Hippocampal formation (tissue), 2 donors: ENCODE results near the gene AMZ1.
A peak's percentile ranks its signal among the peaks of the same experiment; 100 is the strongest.
"Not testable (repeated sequence)": the region's sequence is repeated elsewhere in the genome, so short reads cannot be mapped to it uniquely, and the experiment has no call there.

Experiments used
- DNase-seq, 2 donors: peaks; one replicate each; lab custom pipeline; 2025; lab: John Stamatoyannopoulos, UW

Gene AMZ1

GRCh38 chr7:2691011-2691707 is 3.2 kb downstream of the AMZ1 start:
- DNase-seq: no peak

DNA sequence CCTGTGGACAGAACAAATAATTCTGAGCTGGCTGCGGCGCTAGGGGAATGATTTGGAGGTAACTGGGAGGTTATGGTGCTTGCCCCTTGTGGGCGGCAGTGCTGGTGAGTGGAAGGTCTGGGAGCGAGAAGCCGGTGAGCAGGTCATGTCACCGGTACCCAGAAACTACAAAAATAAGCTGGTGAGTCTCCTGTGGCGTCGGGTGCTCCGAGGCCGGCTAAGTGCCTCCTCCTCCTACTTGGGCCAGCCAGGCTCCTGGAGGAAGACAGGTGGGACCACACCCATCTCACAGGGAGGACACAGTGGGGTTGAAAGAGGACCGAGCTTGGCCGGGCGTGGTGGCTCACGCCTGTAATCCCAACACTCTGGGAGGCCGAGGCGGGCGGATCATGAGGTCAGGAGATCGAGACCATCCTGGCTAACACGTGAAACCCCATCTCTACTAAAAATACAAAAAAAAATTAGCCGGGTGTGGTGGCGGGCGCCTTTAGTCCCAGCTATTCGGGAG is 4.0 kb downstream of the AMZ1 start:
- not testable (repeated sequence) for DNase-seq

GRCh38 chr7:2692543-2692942 is 4.5 kb downstream of the AMZ1 start:
- no peak for DNase-seq

GRCh38 chr7:2693420-2694121 is 5.6 kb downstream of the AMZ1 start:
- not testable (repeated sequence) for DNase-seq

- not testable (repeated sequence) for DNase-seq
These were observed 6.1 kb downstream of the AMZ1 start for GRCh38 chr7:2694122-2694436.

DNA sequence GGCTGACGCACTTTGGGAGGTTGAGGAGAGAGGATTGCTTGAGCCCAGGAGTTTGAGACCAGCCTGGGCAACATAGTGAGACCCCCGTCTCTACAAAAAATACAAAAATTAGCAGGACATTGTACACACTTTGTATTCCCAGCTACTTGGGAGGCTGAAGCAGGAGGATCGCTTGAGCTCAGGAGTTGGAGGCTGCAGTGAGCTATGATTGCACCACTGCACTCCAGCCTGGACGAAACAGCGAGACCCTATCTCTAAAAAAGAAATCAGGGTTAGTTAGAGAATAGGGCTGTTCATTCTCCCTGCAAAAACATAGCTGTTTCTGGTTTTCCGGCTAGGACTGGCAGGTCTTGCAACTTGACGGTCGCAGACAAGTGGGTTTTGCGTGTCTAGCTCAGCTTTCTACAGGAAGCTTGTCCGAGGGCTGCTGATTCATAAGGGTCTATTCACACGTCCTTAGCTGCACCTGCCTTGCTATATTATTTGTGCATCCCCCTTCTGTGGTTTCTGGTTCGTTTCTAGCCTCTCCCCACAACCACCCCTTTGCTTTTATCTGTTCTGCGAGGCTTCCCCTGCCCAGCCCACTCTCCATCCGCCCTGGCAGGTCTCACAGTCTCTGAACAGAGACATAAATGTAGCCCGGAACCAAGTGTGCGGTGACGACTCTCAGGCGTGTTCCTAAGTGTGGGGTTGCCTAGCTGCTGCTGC is 10.7 kb downstream of the AMZ1 start:
- no peak for DNase-seq

GRCh38 chr7:2699289-2699620 is 11.3 kb downstream of the AMZ1 start:
- DNase-seq: no peak

DNA sequence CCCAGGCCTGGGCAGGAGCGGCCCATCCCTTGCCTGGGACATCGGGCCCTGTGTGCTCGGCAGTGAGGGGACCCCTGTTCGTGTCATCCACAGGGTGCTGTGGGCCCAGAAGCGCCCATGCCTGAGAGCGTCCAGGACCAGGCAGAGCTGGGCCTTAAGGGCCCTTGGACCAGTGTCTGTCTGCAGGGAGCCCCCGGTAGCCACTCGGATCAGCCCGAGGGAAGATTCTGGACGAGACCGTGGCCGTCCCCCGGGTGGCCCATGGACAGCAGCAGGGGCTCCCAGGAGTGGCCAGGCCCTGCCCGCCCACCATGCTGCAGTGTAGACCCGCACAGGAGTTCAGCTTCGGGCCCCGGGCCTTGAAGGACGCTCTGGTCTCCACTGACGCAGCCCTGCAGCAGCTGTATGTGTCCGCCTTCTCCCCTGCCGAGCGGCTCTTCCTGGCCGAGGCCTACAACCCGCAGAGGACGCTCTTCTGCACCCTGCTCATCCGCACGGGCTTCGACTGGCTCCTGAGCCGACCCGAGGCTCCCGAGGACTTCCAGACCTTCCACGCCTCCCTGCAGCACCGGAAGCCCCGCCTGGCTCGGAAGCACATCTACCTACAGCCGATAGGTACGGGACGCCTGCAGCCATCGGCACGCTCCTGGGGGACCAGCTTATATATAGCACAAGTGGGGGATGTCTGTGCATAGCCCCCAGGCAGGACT is 12.3 kb downstream of the AMZ1 start:
- no peak for DNase-seq

DNA sequence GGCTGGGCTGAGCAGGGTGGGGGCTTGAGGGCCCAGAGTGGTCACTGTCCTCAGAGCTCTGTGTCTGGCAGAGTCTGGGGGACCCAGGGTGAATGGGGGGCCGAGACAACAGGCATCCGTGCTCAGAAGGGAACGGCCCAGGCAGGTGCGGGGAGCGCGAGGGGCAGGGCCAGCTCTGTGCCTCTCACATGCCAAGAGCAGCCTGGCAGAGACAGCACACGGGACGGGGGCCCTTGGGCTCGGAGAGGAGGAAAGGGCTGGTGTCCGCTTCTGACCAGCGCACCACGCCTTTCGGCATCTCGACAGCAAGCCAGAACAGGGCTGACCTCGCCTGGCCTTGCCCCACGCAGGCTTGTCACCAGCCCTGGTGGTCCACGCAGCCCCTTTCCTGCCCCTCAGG is 13.4 kb downstream of the AMZ1 start:
- no peak for DNase-seq

DNA sequence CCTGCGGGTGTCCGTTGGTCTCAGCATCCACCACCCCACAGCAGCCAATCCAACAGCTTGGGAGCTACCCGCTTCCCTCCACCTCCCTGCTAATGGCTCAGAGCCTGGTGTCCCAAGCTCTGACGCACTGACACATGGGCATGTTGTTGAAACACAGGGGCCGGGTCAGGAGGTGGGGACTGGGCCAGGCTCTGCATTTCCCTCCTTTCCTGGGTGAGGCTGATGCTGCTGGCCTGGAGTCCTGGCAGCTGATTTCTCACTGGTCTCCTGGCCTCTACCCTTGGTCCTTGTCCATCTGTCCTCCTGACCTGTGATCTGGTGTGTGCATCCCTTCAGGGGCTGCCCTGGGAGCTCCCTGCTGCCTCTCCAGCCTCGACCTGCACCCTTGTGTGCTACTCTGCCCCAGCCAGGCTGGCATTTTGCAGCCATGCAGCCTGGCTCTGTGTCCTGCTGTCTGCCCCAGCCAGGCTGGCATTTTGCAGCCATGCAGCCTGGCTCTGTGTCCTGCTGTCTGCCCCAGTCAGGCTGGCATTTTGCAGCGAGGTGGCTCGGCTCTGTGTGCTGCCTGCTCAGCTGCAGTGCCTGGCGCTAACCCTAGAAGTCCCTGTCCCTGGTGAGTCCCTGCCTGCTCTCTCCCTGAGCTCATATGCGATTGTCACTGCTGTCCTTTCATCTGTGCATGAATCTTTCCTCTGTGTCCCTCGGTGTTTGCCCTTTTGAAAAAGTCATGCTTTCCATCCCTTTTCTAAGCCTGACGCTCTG is 14.0 kb downstream of the AMZ1 start:
- peak; percentile 71 to 88 for DNase-seq

DNA sequence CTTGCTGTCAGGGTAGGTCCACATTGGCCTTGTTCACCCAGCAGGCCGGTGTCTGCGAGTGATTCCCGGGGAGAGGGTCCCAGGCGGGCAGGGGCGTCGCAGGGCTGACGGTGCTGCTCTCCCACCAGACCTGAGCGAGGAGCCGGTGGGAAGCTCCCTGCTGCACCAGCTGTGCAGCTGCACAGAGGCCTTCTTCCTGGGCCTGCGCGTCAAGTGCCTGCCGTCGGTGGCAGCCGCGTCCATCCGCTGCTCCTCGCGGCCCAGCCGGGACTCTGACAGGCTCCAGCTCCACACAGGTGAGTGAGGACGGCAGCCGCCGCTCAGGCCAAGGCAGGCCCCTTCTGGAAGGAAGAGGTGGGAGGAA is 14.6 kb downstream of the AMZ1 start:
- no peak for DNase-seq

DNA sequence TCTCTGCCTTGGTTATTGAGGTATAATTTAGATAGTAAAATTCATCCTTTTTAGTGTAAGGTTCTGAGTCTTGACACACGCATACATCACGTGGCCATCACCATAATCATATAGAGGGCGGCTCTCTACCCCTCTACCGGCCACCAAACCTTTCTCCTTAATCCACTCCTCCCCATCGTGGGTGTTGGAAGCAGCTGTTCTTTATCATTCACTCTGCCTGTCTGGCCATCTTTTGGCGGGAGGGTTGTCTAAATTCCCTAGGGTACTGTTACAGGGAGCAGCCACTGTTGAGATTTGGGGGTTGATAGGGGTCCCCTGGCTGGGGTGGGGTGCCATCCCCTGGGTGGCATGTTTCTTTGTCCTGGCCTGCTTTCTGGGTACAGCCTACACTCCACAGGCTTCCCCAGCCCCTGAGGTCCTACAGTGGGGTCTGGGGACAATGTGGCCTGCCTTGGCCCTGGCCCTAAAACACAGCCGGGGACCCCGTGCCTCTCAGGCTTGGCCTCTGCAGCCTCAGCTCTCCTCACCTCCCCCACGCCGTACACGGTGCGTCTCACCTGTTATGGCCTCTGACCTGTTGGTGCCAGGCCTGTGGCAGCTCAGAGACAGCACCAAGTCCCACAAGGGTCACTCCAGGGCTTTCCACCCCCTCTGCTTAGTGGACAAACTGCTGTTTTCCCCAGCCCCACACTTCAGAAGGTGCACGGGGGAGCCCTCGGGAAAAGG is 17.5 kb downstream of the AMZ1 start:
- no peak for DNase-seq

DNA sequence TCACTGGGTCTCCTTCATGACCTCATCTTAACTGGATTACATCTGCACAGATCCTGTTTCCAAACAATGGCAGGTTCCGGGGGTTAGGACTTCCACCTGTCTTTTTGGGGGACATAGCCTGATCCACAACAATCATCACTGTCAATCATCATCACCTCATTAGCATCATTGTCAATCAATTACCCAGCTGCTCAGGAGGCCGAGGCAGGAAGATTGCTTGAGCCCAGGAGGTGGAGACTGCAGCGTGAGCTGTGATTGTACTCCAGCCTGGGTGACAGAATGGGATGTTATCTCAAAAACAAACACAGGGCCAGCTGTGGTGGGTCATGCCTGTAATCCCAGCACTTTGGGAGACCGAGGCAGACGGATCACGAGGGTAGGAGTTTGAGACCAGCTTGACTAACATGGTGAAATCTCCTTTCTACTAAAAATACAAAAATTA is 18.7 kb downstream of the AMZ1 start:
- no peak for DNase-seq

GRCh38 chr7:2707481-2707880 is 19.5 kb downstream of the AMZ1 start:
- DNase-seq: no peak

DNA sequence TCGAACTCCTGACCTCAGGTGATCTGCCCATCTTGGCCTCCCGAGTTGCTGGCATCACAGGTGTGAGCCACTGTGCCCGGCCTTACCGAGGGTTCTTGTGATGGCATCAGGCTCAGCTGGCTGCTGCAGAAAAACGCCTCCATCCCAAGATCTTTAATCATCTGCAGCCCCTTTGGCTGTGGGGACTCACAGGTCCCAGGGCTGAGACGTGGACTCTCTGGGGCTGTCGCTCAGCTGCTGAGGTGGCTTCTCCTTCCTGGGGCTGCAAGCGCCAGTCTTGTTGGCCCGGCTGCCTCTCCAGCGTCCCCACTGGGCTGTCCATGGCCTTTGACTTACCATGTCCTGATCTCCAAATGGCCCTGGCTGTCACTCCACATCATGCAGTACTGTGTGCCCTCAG is 20.0 kb downstream of the AMZ1 start:
- DNase-seq: no peak

- no peak for DNase-seq
These were observed 20.7 kb downstream of the AMZ1 start for GRCh38 chr7:2708547-2709310.

DNA sequence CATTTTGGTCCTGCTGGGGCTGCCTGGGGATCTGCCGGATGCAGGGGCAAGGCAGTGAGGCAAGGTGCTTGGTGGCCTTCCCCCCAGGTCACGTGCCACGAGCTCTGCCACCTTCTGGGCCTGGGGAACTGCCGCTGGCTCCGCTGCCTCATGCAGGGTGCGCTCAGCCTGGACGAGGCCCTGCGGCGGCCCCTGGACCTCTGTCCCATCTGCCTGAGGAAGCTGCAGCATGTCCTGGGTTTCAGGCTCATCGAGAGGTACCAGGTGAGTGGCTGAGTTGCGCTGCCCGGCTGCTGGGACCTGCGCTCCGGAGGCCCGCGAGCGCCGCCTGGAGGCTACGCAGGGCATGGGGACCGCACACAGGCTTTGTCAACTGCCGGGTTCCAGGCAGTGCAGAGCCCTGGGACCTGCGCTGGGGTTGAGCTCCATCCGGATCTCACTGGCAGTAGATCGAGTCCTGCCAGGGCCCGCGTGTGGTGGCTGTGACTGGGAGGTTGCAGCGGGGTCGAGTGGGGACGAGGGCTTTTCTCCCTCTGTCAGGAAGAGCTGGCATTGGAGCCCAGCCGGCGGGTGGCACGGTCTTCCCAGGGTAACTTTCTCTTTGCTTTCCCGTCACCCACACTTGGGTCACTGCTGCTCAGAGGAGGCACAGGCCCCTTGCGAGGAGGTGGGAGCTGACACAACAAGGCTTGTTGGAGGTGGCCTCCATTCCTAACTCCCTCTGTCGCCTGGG is 21.7 kb downstream of the AMZ1 start:
- peak; percentile 48 for DNase-seq

DNA sequence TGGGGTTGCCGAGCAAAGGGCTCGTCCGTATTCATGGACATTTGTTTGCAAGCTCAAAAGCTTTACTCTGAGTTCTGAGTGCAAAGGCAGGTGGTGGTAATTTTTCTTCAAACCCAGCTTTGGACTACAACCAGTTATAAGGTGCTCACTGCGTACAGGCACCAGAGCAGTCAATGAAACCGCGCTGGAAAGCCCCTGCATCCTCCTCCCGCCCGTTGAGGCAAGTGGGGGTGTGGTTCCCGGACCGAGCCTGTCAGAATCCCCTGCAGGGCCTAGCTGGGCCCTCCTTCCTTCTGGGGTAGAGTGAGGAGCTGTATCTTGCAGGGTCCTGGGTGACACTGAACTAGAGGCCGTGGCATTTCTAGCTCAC is 22.3 kb downstream of the AMZ1 start:
- DNase-seq: no peak

GRCh38 chr7:2710901-2711551 is 23.0 kb downstream of the AMZ1 start:
- no peak for DNase-seq
